Fibroblast of lung (primary cell): ENCODE data around the gene JAZF1. TPM values are rescaled to one million over a fixed set of nuclear protein-coding genes. Genes with fewer than 3 reads are reported as not detected.

Source experiments
- DNase-seq, 2 donors: peaks; one replicate each; pipeline versions ENCODE4 v3.0.0 to v3.0.0-alpha.2; 2010; ENCODE audit warnings: low read depth in 2 of 2
- H2AFZ ChIP-seq: 2 replicates; pipeline ENCODE4 v1.5.1; 2012; ENCODE audit warnings: low read length, control low read depth, inconsistent platforms
- H3K27ac ChIP-seq: 2 replicates; pipeline ENCODE4 v1.5.1; 2011; ENCODE audit warnings: low read length, control low read depth; ENCODE audit not compliant: insufficient read depth
- H3K27me3 ChIP-seq: 2 replicates; pipeline ENCODE4 v1.5.1; 2011; ENCODE audit warnings: mild to moderate bottlenecking, low read length; ENCODE audit not compliant: control insufficient read depth, insufficient read depth
- H3K36me3 ChIP-seq: 2 replicates; pipeline ENCODE4 v1.5.1; 2011; ENCODE audit warnings: low read length; ENCODE audit not compliant: control insufficient read depth, insufficient read depth
- H3K4me1 ChIP-seq: 2 replicates; pipeline ENCODE4 v1.5.1; 2011; ENCODE audit warnings: low read length; ENCODE audit not compliant: control insufficient read depth, insufficient read depth; ENCODE audit errors: extremely low read depth
- H3K4me2 ChIP-seq: 2 replicates; pipeline ENCODE4 v1.5.1; 2011; ENCODE audit warnings: low read length, control low read depth; ENCODE audit not compliant: insufficient read depth; ENCODE audit errors: extremely low read depth
- H3K4me3 ChIP-seq, 4 experiments: fragments of 200-600 bp in 1 of 4; sonication (generic) in 1 of 4; replicated peaks in 1 of 4; 2 replicates each; pipeline ENCODE4 v1.5.1; 2011 to 2016; ENCODE audit warnings: low read length in 4 of 4, low read depth in 3 of 4, mild to moderate bottlenecking in 3 of 4, control low read depth in 2 of 4, inconsistent platforms in 1 of 4, mixed read lengths in 1 of 4; ENCODE audit not compliant: insufficient read depth in 1 of 4; ENCODE audit errors: control extremely low read depth in 1 of 4
- H3K79me2 ChIP-seq: 2 replicates; pipeline ENCODE4 v1.5.1; 2012; ENCODE audit warnings: mild to moderate bottlenecking, low read length, inconsistent platforms; ENCODE audit not compliant: control insufficient read depth, insufficient read depth
- H3K9ac ChIP-seq: 2 replicates; pipeline ENCODE4 v1.5.1; 2011; ENCODE audit warnings: mild to moderate bottlenecking, low read length, control low read depth; ENCODE audit not compliant: insufficient read depth
- H3K9me3 ChIP-seq: 2 replicates; pipeline ENCODE4 v1.5.1; 2012; ENCODE audit warnings: low read depth, low read length; ENCODE audit not compliant: control insufficient read depth, insufficient read depth
- H4K20me1 ChIP-seq: 2 replicates; pipeline ENCODE4 v1.5.1; 2011; ENCODE audit warnings: low read length; ENCODE audit not compliant: control insufficient read depth, insufficient read depth; ENCODE audit errors: extremely low read depth
- CTCF ChIP-seq, 2 donors: IDR thresholded peaks in 1 of 2; conservative IDR thresholded peaks in 1 of 2; 1 replicate in 1 of 2; 2 replicates in 1 of 2; pipeline ENCODE4 v1.5.1; 2011 to 2012; ENCODE audit warnings: low read length in 2 of 2, control low read depth in 1 of 2, inconsistent platforms in 1 of 2, low read depth in 1 of 2, mild to moderate bottlenecking in 1 of 2
- EZH2 ChIP-seq: IDR thresholded peaks from 2 replicates; pipeline ENCODE4 v1.5.1; 2012; ENCODE audit warnings: low read length, control low read depth, mild to moderate bottlenecking; ENCODE audit errors: missing control alignments
- polyA plus RNA-seq, 2 donors: library from polyadenylated mRNA; depleted of rRNA in 1 of 2; stranded (reverse) in 1 of 2; unstranded in 1 of 2; fragments of >200 nt; gene quantifications; 2 replicates each; pipeline ENCODE4 v1.2.1, GENCODE V29; 2011 to 2012; ENCODE audit warnings: missing spikeins in 1 of 2
- total RNA-seq: library from RNA; depleted of rRNA; stranded (reverse); fragments of >200 nt; gene quantifications from 2 replicates; pipeline ENCODE4 v1.2.1, GENCODE V29; 2014

The JAZF1 gene
- total and polyA plus RNA-seq, 2 donors (not counting 1 experiment from before 2014, with no cell fraction given), result 9.1 to 9.3 TPM

GRCh38 chr7:27871866-27872265, 308.7 kb downstream of the JAZF1 start:
- Histone ChIP-seq H3K9me3 (no peaks in the 10 kb centered on the region), H3K36me3 (no peaks in the 10 kb centered on the region), H3K4me3 (no peak overlapping the region), H3K79me2 (no peaks in the 10 kb centered on the region), H3K27me3 (no peaks in the 10 kb centered on the region), H3K4me1 (peaks cover 5% of the 10 kb centered on the region), H2AFZ (no peak overlapping the region), H4K20me1 (no peaks in the 10 kb centered on the region), H3K9ac (no peak overlapping the region), H3K27ac (no peak overlapping the region), H3K4me2 (no peak overlapping the region)
- DNase-seq, result no peak
- TF ChIP-seq CTCF (conservative IDR thresholded peaks at IDR 0.05 in 1 of 2, IDR thresholded peaks at IDR 0.05 in 1 of 2; ENCODE audit: low read depth in 1 of 2, low read length in 2 of 2) (no peak), EZH2 (no peak)

GRCh38 chr7:27871086-27871485, 309.5 kb downstream of the JAZF1 start:
- Histone ChIP-seq H3K27ac (no peak overlapping the region), H3K27me3 (no peaks in the 10 kb centered on the region), H3K9me3 (no peaks in the 10 kb centered on the region), H3K4me3 (no peak overlapping the region), H3K4me1 (peaks cover 5% of the 10 kb centered on the region), H3K36me3 (no peaks in the 10 kb centered on the region), H3K4me2 (no peak overlapping the region), H3K79me2 (no peaks in the 10 kb centered on the region), H4K20me1 (no peaks in the 10 kb centered on the region), H2AFZ (no peak overlapping the region), H3K9ac (no peak overlapping the region)
- TF ChIP-seq CTCF (conservative IDR thresholded peaks at IDR 0.05 in 1 of 2, IDR thresholded peaks at IDR 0.05 in 1 of 2; ENCODE audit: low read depth in 1 of 2, low read length in 2 of 2) (no peak), EZH2 (no peak)
- DNase-seq, result no peak

GRCh38 chr7:27870595-27870994, 310.0 kb downstream of the JAZF1 start:
- H3K9me3 ChIP-seq, result no peaks in the 10 kb centered on the region
- H3K27me3 ChIP-seq, result no peaks in the 10 kb centered on the region
- no peak overlapping the region for H3K27ac ChIP-seq
- H3K36me3 ChIP-seq, result no peaks in the 10 kb centered on the region
- H4K20me1 ChIP-seq, result no peaks in the 10 kb centered on the region
- peaks cover 5% of the 10 kb centered on the region for H3K4me1 ChIP-seq
- H3K4me3 ChIP-seq, result no peak overlapping the region
- TF ChIP-seq EZH2 (no peak), CTCF (conservative IDR thresholded peaks at IDR 0.05 in 1 of 2, IDR thresholded peaks at IDR 0.05 in 1 of 2; ENCODE audit: low read depth in 1 of 2, low read length in 2 of 2) (no peak)
- no peak overlapping the region for H2AFZ ChIP-seq
- H3K9ac ChIP-seq, result no peak overlapping the region
- H3K4me2 ChIP-seq, result no peak overlapping the region
- DNase-seq, result no peak
- no peaks in the 10 kb centered on the region for H3K79me2 ChIP-seq
